HepG2 (cell line): ENCODE data around the gene MEGF6. TPM values are rescaled to one million over a fixed set of nuclear protein-coding genes. Genes with fewer than 3 reads are reported as not detected.

ENCODE experiments used
- ATAC-seq: fragments of 200-7000 bp; cut with Tn5 transposase; 3 replicates; pipeline ENCODE4 v1.9.1; 2020; ENCODE audit warnings: mild to moderate bottlenecking, moderate library complexity
- BruUV-seq: library from RNA; stranded (reverse); fragments of 400-500 nt; replicated peaks from 2 replicates; lab custom pipeline; 2021; lab: Mats Ljungman, UMichigan
- CTCF ChIA-PET: fragments of 300-600 bp; formaldehyde crosslinking; extraction: SDS; loops from one replicate; lab custom pipeline; 2021; ENCODE audit warnings: low total read pairs, inconsistent platforms, low intra/inter-chr PET ratio; lab: Yijun Ruan, JAX
- POLR2A ChIA-PET: fragments of 350-600 bp; sonication (Branson Sonifier 250); formaldehyde crosslinking; loops from one replicate; lab custom pipeline; 2020; ENCODE audit warnings: antibody characterized with exemption, inconsistent platforms; lab: Yijun Ruan, JAX
- DNase-seq: peaks from one replicate; pipeline ENCODE4 v3.0.0-alpha.2; 2015; ENCODE audit warnings: low spot score
- FAIRE-seq: peaks from 3 replicates; lab custom pipeline; 2011; peaks lifted over from hg19 to GRCh38; lab: Jason Lieb, UNC
- H2AFZ ChIP-seq: one replicate; pipeline ENCODE4 v1.6.1; 2011; ENCODE audit warnings: low read length, inconsistent platforms
- H3K27ac ChIP-seq: fragments of 300-600 bp; 3 replicates; pipeline ENCODE4 v1.8.0; 2011; ENCODE audit warnings: mixed run types, mild to moderate bottlenecking, mixed read lengths, low read length, inconsistent platforms; ENCODE audit not compliant: insufficient read depth; ENCODE audit errors: extremely low read length
- H3K27me3 ChIP-seq, 2 experiments: fragments of 200-600 bp in 1 of 2; 2 replicates in 1 of 2; 3 replicates in 1 of 2; pipeline versions ENCODE4 v1.6.0 to v1.8.0; 2011; ENCODE audit warnings: low read length in 2 of 2, mild to moderate bottlenecking in 2 of 2, moderate library complexity in 2 of 2, inconsistent platforms in 1 of 2; ENCODE audit not compliant: insufficient read depth in 2 of 2, control insufficient read depth in 1 of 2
- H3K36me3 ChIP-seq, 2 experiments: fragments of 200-600 bp in 1 of 2; replicated peaks in 1 of 2; 2 replicates in 1 of 2; 3 replicates in 1 of 2; pipeline versions ENCODE4 v1.5.1 to v1.8.0; 2011; ENCODE audit warnings: low read length in 2 of 2, inconsistent platforms in 1 of 2; ENCODE audit not compliant: insufficient read depth in 2 of 2, control insufficient read depth in 1 of 2
- H3K4me1 ChIP-seq: 2 replicates; pipeline ENCODE4 v1.5.1; 2012; ENCODE audit warnings: low read length, inconsistent platforms; ENCODE audit not compliant: insufficient read depth
- H3K4me2 ChIP-seq: 2 replicates; pipeline ENCODE4 v1.6.0; 2011; ENCODE audit warnings: low read depth, low read length, inconsistent platforms
- H3K4me3 ChIP-seq, 3 experiments: fragments of 200-600 bp in 1 of 3; sonication (generic), shearing (Covaris generic) in 1 of 3; replicated peaks in 1 of 3; 2 replicates each; pipeline ENCODE4 v1.5.1; 2011 to 2016; ENCODE audit warnings: low read length in 3 of 3, inconsistent platforms in 2 of 3, low read depth in 2 of 3, mild to moderate bottlenecking in 2 of 3, control low read depth in 1 of 3, mixed read lengths in 1 of 3; ENCODE audit not compliant: insufficient read depth in 1 of 3
- H3K79me2 ChIP-seq: one replicate; pipeline ENCODE4 v1.6.1; 2011; ENCODE audit warnings: low read length, inconsistent platforms; ENCODE audit not compliant: insufficient read depth
- H3K9ac ChIP-seq: 2 replicates; pipeline ENCODE4 v1.6.0; 2011; ENCODE audit warnings: mild to moderate bottlenecking, low read depth, low read length, inconsistent platforms; ENCODE audit not compliant: insufficient read depth
- H3K9me3 ChIP-seq: 2 replicates; pipeline ENCODE4 v1.5.1; 2012; ENCODE audit warnings: mild to moderate bottlenecking, low read length
- H4K20me1 ChIP-seq: 2 replicates; pipeline ENCODE4 v1.6.0; 2011; ENCODE audit warnings: inconsistent platforms, mild to moderate bottlenecking, low read length, moderate library complexity; ENCODE audit not compliant: insufficient read depth
- BHLHE40 ChIP-seq: IDR thresholded peaks from 2 replicates; pipeline ENCODE4 v1.6.1; 2011; ENCODE audit warnings: low read length, improper control_type of control experiment
- CREBL2 ChIP-seq: sonication (generic); formaldehyde crosslinking; IDR thresholded peaks from 2 replicates; pipeline ENCODE4 v1.8.1; 2023; ENCODE audit warnings: missing genetic modification reagents, mild to moderate bottlenecking, borderline replicate concordance
- FOXA1 ChIP-seq, 2 experiments: fragments of 450-650 bp in 1 of 2; sonication (generic) in 1 of 2; formaldehyde crosslinking in 1 of 2; IDR thresholded peaks; 2 replicates each; pipeline versions ENCODE4 v1.4.0 to v1.6.1; 2016 to 2020; ENCODE audit warnings: missing genetic modification reagents in 1 of 2
- GATAD1 ChIP-seq: IDR thresholded peaks from 2 replicates; pipeline ENCODE4 v1.6.1; 2016; ENCODE audit warnings: missing genetic modification reagents, missing compliant biosample characterization
- HDAC6 ChIP-seq: fragments of 200-600 bp; sonication (generic); IDR thresholded peaks from 2 replicates; pipeline ENCODE4 v1.7.0; 2017; ENCODE audit warnings: mild to moderate bottlenecking, antibody characterized with exemption, low read length, low read depth
- MIER2 ChIP-seq: IDR thresholded peaks from 2 replicates; pipeline ENCODE4 v1.6.1; 2016; ENCODE audit warnings: missing biosample characterization, missing genetic modification reagents
- STAT6 ChIP-seq: sonication (generic); formaldehyde crosslinking; IDR thresholded peaks from 2 replicates; pipeline ENCODE4 v1.4.0; 2020; ENCODE audit warnings: missing genetic modification reagents, mild to moderate bottlenecking, borderline replicate concordance
- ZEB1 ChIP-seq: IDR thresholded peaks from 2 replicates; pipeline ENCODE4 v1.6.1; 2012; ENCODE audit warnings: mild to moderate bottlenecking, low read depth, inconsistent platforms; ENCODE audit not compliant: insufficient replicate concordance
- ZNF605 ChIP-seq: sonication (generic); formaldehyde crosslinking; IDR thresholded peaks from 2 replicates; pipeline ENCODE4 v1.8.0; 2022; ENCODE audit warnings: mild to moderate bottlenecking, missing genetic modification reagents
- ZNF678 ChIP-seq: sonication (generic); formaldehyde crosslinking; IDR thresholded peaks from 2 replicates; pipeline ENCODE4 v1.4.0; 2020; ENCODE audit warnings: mild to moderate bottlenecking, missing genetic modification reagents
- WGBS: methylation state at CpG from one replicate; pipeline ENCODE4 v1.1.6; 2017; ENCODE audit warnings: low lambda C conversion rate; 5-methylcytosine and 5-hydroxymethylcytosine counted together
- in situ Hi-C: cut with HindIII; loops from 2 replicates; pipeline ENCODE4 v1.10.0; 2017; ENCODE audit warnings: low pct_unique_long_range_greater_than_20kb; ENCODE audit not compliant: extremely low pct_ligation_motif_present
- intact Hi-C: fragments of 100-400 bp; cut with micrococcal nuclease; formaldehyde crosslinking; loops from one replicate; pipeline ENCODE4 v1.10.0; 2022; ENCODE audit not compliant: unreplicated experiment
- microRNA counts: library from miRNA; unstranded; fragments of <30 nt; microRNA quantifications from one replicate; lab custom pipeline; 2015
- microRNA-seq: library from miRNA; unstranded; fragments of <30 nt; microRNA quantifications from one replicate; pipeline ENCODE4, GENCODE V29; 2020
- polyA plus RNA-seq, 8 experiments: library from polyadenylated mRNA; depleted of rRNA in 3 of 8; stranded (reverse) in 7 of 8; unstranded in 1 of 8; fragments of >200 nt; fragmentation: Illumina TruSeq in 4 of 8; extraction: Trizol in 4 of 8; gene quantifications; 2 replicates each; pipeline versions ENCODE4 v1.2.1 to v1.2.3, GENCODE V29; 2011 to 2016; ENCODE audit warnings: low read depth in 4 of 8, missing spikeins in 1 of 8, mixed read lengths in 1 of 8; ENCODE audit not compliant: insufficient read depth in 1 of 8
- small RNA-seq, 3 experiments: library from RNA; depleted of rRNA; stranded (forward); fragments of <200 nt; gene quantifications; one replicate each; pipeline ENCODE3, GENCODE V24; 2012; ENCODE audit warnings: low read depth in 2 of 3, low replicate concordance in 1 of 3; ENCODE audit not compliant: insufficient read length in 3 of 3, insufficient read depth in 2 of 3
- total RNA-seq, 5 experiments: library from RNA; depleted of rRNA; stranded (reverse); fragments of >200 nt; fragmentation: Illumina TruSeq; extraction: Trizol; gene quantifications; 2 replicates each; pipeline ENCODE4 v1.2.3, GENCODE V29; 2016; ENCODE audit warnings: low read depth in 1 of 5

The MEGF6 gene
- total and polyA plus RNA-seq, 2 of the 13 experiments (the other 11 are each of a cell fraction or from before 2014, with no cell fraction given): 1.9 TPM

GRCh38 chr1:3440300-3440681, 171.0 kb downstream of the MEGF6 start:
- TF ChIP-seq STAT6 (CRISPR knock-in tag) (no peak), GATAD1 (no peak), ZNF605 (CRISPR knock-in tag) (no peak), BHLHE40 (no peak), ZEB1 (no peak), ZNF678 (CRISPR knock-in tag) (no peak), CREBL2 (CRISPR knock-in tag) (no peak), MIER2 (CRISPR knock-in tag) (no peak), HDAC6 (no peak), FOXA1 (IDR thresholded peaks at IDR 0.05) (no peak), FOXA1 (CRISPR knock-in tag; IDR thresholded peaks at IDR 0.05) (no peak)
- TF ChIP-seq, all 625 proteins: peak for 0
- intact Hi-C loops: no loop called here
- in situ Hi-C loops: loop anchor here (5.0 kb wide), 1 partner anchor 42 kb away; no protein-coding TSS in a partner anchor
- ATAC-seq: no peak
- no peak for FAIRE-seq
- 75% methylated on average over 10 of the region's 10 CpGs for WGBS
- no peak for DNase-seq
- Histone ChIP-seq H2AFZ (no peak overlapping the region), H3K4me2 (no peak overlapping the region), H3K9ac (no peak overlapping the region), H3K27me3 (peaks cover 3 to 23% of the 10 kb centered on the region in 2 experiments; a peak in 3 of 5 replicates), H3K79me2 (no peaks in the 10 kb centered on the region), H3K27ac (no peak overlapping the region), H4K20me1 (no peaks in the 10 kb centered on the region), H3K9me3 (no peaks in the 10 kb centered on the region), H3K36me3 (no peaks in the 10 kb centered on the region), H3K4me1 (peaks cover 63% of the 10 kb centered on the region), H3K4me3 (no peak overlapping the region)
- ChIA-PET POLR2A (no interaction called here), CTCF (no interaction called here)
- BruUV-seq: no TSS peak

MicroRNA genes within 50 kb of the gene (microRNA counts, 767-probe panel; counts per million panel counts)
- not detected for microRNA hsa-miR-551a (lab: Ali Mortazavi, UCI)

Small RNAs within 50 kb of the gene (microRNA-seq; reads per million reads assigned to microRNA genes)
- 81.4 reads per million, percentile 71 among the genes with 10 or more reads in this experiment for gene MIR551A

Small RNAs within 50 kb of the gene (small RNA-seq; reads per million reads assigned to genes)
- 0 to 0.33 (median 0) reads per million in 3 experiments for gene MIR551A

Other genes with a start within 250 kb of the MEGF6 start
- 15.9 and 20.3 TPM in 2 replicates for gene ARHGEF16, start 156.8 kb downstream of the MEGF6 start, total RNA-seq (2016; rRNA removed; fragmentation: Illumina TruSeq; extraction: Trizol)
- gene ARHGEF16, start 156.8 kb downstream of the MEGF6 start, polyA plus RNA-seq (2011; rRNA removed): 39.9 and 59.7 TPM in 2 replicates
- 21.3 and 31.7 TPM in 2 replicates for gene TPRG1L, start 13.5 kb upstream of the MEGF6 start, total RNA-seq (2016; rRNA removed; fragmentation: Illumina TruSeq; extraction: Trizol)
- gene TPRG1L, start 13.5 kb upstream of the MEGF6 start, polyA plus RNA-seq (2011; rRNA removed): 37.4 and 44.3 TPM in 2 replicates
- gene WRAP73, start 38.6 kb upstream of the MEGF6 start, total RNA-seq (2016; rRNA removed; fragmentation: Illumina TruSeq; extraction: Trizol): 18.1 and 21.0 TPM in 2 replicates
- 40.4 and 44.1 TPM in 2 replicates for gene WRAP73, start 38.6 kb upstream of the MEGF6 start, polyA plus RNA-seq (2011; rRNA removed)
- gene TP73, start 41.0 kb upstream of the MEGF6 start, total RNA-seq (2016; rRNA removed; fragmentation: Illumina TruSeq; extraction: Trizol): 0.69 and 1.1 TPM in 2 replicates
- gene TP73, start 41.0 kb upstream of the MEGF6 start, polyA plus RNA-seq (2011; rRNA removed): 0.49 and 0.59 TPM in 2 replicates
- gene CCDC27, start 140.9 kb upstream of the MEGF6 start, total RNA-seq (2016; rRNA removed; fragmentation: Illumina TruSeq; extraction: Trizol): not detected in 2 replicates
- not detected in 2 replicates for gene CCDC27, start 140.9 kb upstream of the MEGF6 start, polyA plus RNA-seq (2011; rRNA removed)
- gene SMIM1, start 161.2 kb upstream of the MEGF6 start, total RNA-seq (2016; rRNA removed; fragmentation: Illumina TruSeq; extraction: Trizol): 55.8 and 56.3 TPM in 2 replicates
- gene SMIM1, start 161.2 kb upstream of the MEGF6 start, polyA plus RNA-seq (2011; rRNA removed): 12.4 and 22.2 TPM in 2 replicates
- gene LRRC47, start 185.0 kb upstream of the MEGF6 start, total RNA-seq (2016; rRNA removed; fragmentation: Illumina TruSeq; extraction: Trizol): 52.4 and 52.5 TPM in 2 replicates
- gene LRRC47, start 185.0 kb upstream of the MEGF6 start, polyA plus RNA-seq (2011; rRNA removed): 18.3 and 20.2 TPM in 2 replicates
- 20.4 and 33.8 TPM in 2 replicates for gene CEP104, start 245.7 kb upstream of the MEGF6 start, total RNA-seq (2016; rRNA removed; fragmentation: Illumina TruSeq; extraction: Trizol)
- gene CEP104, start 245.7 kb upstream of the MEGF6 start, polyA plus RNA-seq (2011; rRNA removed): 19.0 and 30.1 TPM in 2 replicates
- 8.7 and 9.3 TPM in 2 replicates for gene DFFB, start 246.0 kb upstream of the MEGF6 start, total RNA-seq (2016; rRNA removed; fragmentation: Illumina TruSeq; extraction: Trizol)
- 4.6 and 4.8 TPM in 2 replicates for gene DFFB, start 246.0 kb upstream of the MEGF6 start, polyA plus RNA-seq (2011; rRNA removed)